ENCODE results near the gene CLPSL2.

Gene CLPSL2

GRCh38 chr6:35787266-35788218, 11.1 kb downstream of the CLPSL2 start:
- Mint-ChIP-seq H3K4me3 (no peak overlapping the region), H3K27ac (no peak overlapping the region), H3K36me3 (no peaks in the 10 kb centered on the region), H3K4me1 (no peaks in the 10 kb centered on the region), H3K9me3 (no peaks in the 10 kb centered on the region), H3K27me3 (peaks cover 49% of the 10 kb centered on the region)
- DNase-seq = no peak
- CTCF ChIA-PET = no interaction called here

- H3K27ac Mint-ChIP-seq = no peak overlapping the region
- no peak overlapping the region for H3K4me3 Mint-ChIP-seq
- no peaks in the 10 kb centered on the region for H3K4me1 Mint-ChIP-seq
- H3K9me3 Mint-ChIP-seq = no peaks in the 10 kb centered on the region
- no peak for DNase-seq
- H3K27me3 Mint-ChIP-seq = peaks cover 49% of the 10 kb centered on the region
- H3K36me3 Mint-ChIP-seq = no peaks in the 10 kb centered on the region
- CTCF ChIA-PET = no interaction called here
Measured at GRCh38 chr6:35788423-35788982, 12.1 kb downstream of the CLPSL2 start.

- no peaks in the 10 kb centered on the region for H3K9me3 Mint-ChIP-seq
- H3K4me1 Mint-ChIP-seq = no peaks in the 10 kb centered on the region
- no peak for DNase-seq
- CTCF ChIA-PET = no interaction called here
- no peak overlapping the region for H3K4me3 Mint-ChIP-seq
- no peak overlapping the region for H3K27ac Mint-ChIP-seq
- H3K36me3 Mint-ChIP-seq = no peaks in the 10 kb centered on the region
- H3K27me3 Mint-ChIP-seq = peaks cover 53% of the 10 kb centered on the region
Measured at GRCh38 chr6:35790683-35791082, 14.3 kb downstream of the CLPSL2 start.

GRCh38 chr6:35794536-35795452, 18.4 kb downstream of the CLPSL2 start:
- no peaks in the 10 kb centered on the region for H3K4me1 Mint-ChIP-seq
- H3K36me3 Mint-ChIP-seq = no peaks in the 10 kb centered on the region

GRCh38 chr6:35795453-35796071, 19.2 kb downstream of the CLPSL2 start:
- Mint-ChIP-seq H3K4me3 (no peak overlapping the region), H3K27me3 (peaks cover 27% of the 10 kb centered on the region), H3K27ac (no peak overlapping the region), H3K4me1 (no peaks in the 10 kb centered on the region), H3K9me3 (no peaks in the 10 kb centered on the region), H3K36me3 (no peaks in the 10 kb centered on the region)
- no peak for DNase-seq
- CTCF ChIA-PET = no interaction called here

More at GRCh38 chr6:35794536-35795452, 18.4 kb downstream of the CLPSL2 start:
- no peaks in the 10 kb centered on the region for H3K9me3 Mint-ChIP-seq
- no peak overlapping the region for H3K27ac Mint-ChIP-seq
- CTCF ChIA-PET = interaction anchor here (0.7 to 0.9 kb wide), 2 partner anchors 300 to 539 kb away, joined by 3 read pairs; no protein-coding TSS in a partner anchor
- H3K4me3 Mint-ChIP-seq = no peak overlapping the region
- peaks cover 29% of the 10 kb centered on the region for H3K27me3 Mint-ChIP-seq
- no peak for DNase-seq

- DNase-seq = no peak
- Mint-ChIP-seq H3K36me3 (no peaks in the 10 kb centered on the region), H3K27ac (no peak overlapping the region), H3K4me1 (no peaks in the 10 kb centered on the region), H3K4me3 (no peak overlapping the region), H3K27me3 (peaks cover 26% of the 10 kb centered on the region), H3K9me3 (no peaks in the 10 kb centered on the region)
- CTCF ChIA-PET = no interaction called here
Measured at GRCh38 chr6:35796236-35796635, 19.8 kb downstream of the CLPSL2 start.

GRCh38 chr6:35797837-35798526, 21.6 kb downstream of the CLPSL2 start:
- CTCF ChIA-PET = no interaction called here

GRCh38 chr6:35798706-35799105, 22.3 kb downstream of the CLPSL2 start:
- no peak for DNase-seq
- CTCF ChIA-PET = interaction anchor here (1.0 kb wide), 1 partner anchor 40 kb away, joined by 3 read pairs; no protein-coding TSS in a partner anchor
- no peak overlapping the region for H3K27ac Mint-ChIP-seq
- H3K27me3 Mint-ChIP-seq = peaks cover 26% of the 10 kb centered on the region
- H3K4me1 Mint-ChIP-seq = no peaks in the 10 kb centered on the region
- no peaks in the 10 kb centered on the region for H3K36me3 Mint-ChIP-seq
- H3K9me3 Mint-ChIP-seq = no peaks in the 10 kb centered on the region
- H3K4me3 Mint-ChIP-seq = no peak overlapping the region

More at GRCh38 chr6:35797837-35798526, 21.6 kb downstream of the CLPSL2 start:
- no peak for DNase-seq
- Mint-ChIP-seq H3K27me3 (peaks cover 26% of the 10 kb centered on the region), H3K4me1 (no peaks in the 10 kb centered on the region), H3K4me3 (no peak overlapping the region), H3K27ac (no peak overlapping the region), H3K36me3 (no peaks in the 10 kb centered on the region), H3K9me3 (no peaks in the 10 kb centered on the region)

- no peaks in the 10 kb centered on the region for H3K9me3 Mint-ChIP-seq
- H3K36me3 Mint-ChIP-seq = no peaks in the 10 kb centered on the region
- H3K4me1 Mint-ChIP-seq = peaks cover 3% of the 10 kb centered on the region
- no peak for DNase-seq
- H3K27ac Mint-ChIP-seq = no peak overlapping the region
- H3K27me3 Mint-ChIP-seq = peaks cover 22% of the 10 kb centered on the region
- no peak overlapping the region for H3K4me3 Mint-ChIP-seq
- CTCF ChIA-PET = interaction anchor here (0.6 kb wide), 1 partner anchor 276 kb away, joined by 3 read pairs; no protein-coding TSS in a partner anchor
Measured at GRCh38 chr6:35801148-35801547, 24.8 kb downstream of the CLPSL2 start.

GRCh38 chr6:35804996-35805736, 28.8 kb downstream of the CLPSL2 start, which contains the start of gene LHFPL5:
TSS of gene LHFPL5 (plus strand) at chr6:35805352. CDS start at chr6:35805671, 319 bp downstream.
- Mint-ChIP-seq H3K27me3 (peaks cover 19% of the 10 kb centered on the region), H3K9me3 (no peaks in the 10 kb centered on the region), H3K27ac (no peak within 1 kb of the TSS), H3K4me3 (no peak within 1 kb of the TSS), H3K36me3 (no peaks in the 10 kb centered on the region), H3K4me1 (peaks cover 3% of the 10 kb centered on the region)
- CTCF ChIA-PET = no interaction called here
- DNase-seq = peak; percentile 77

GRCh38 chr6:35808688-35809087, 32.3 kb downstream of the CLPSL2 start:
- Mint-ChIP-seq H3K4me3 (no peak overlapping the region), H3K9me3 (no peaks in the 10 kb centered on the region), H3K27me3 (peaks cover 18% of the 10 kb centered on the region), H3K36me3 (no peaks in the 10 kb centered on the region), H3K27ac (no peak overlapping the region), H3K4me1 (peaks cover 3% of the 10 kb centered on the region)
- no peak for DNase-seq
- CTCF ChIA-PET = no interaction called here

- Mint-ChIP-seq H3K27ac (no peak overlapping the region), H3K4me1 (peaks cover under 1% of the 10 kb centered on the region), H3K9me3 (no peaks in the 10 kb centered on the region), H3K36me3 (no peaks in the 10 kb centered on the region), H3K27me3 (peaks cover 21% of the 10 kb centered on the region), H3K4me3 (no peak overlapping the region)
- no peak for DNase-seq
- CTCF ChIA-PET = no interaction called here
Measured at GRCh38 chr6:35809809-35810208, 33.4 kb downstream of the CLPSL2 start.

Measured in activated naive CD4-positive, alpha-beta T cell treated with anti-CD3 and anti-CD28 coated beads, Interleukin-2, amount 10 ng/mL, durations not matched to agents 7 days and 5 days (primary cell).